Activated CD8-positive, alpha-beta memory T cell treated with anti-CD3 and anti-CD28 coated beads, Interleukin-2, amount 50 U/mL, for 1 hour (primary cell): ENCODE results near the gene KIAA1958.

ENCODE experiments used
- DNase-seq: peaks from one replicate; pipeline ENCODE4 v3.0.0-alpha.2; 2020; ENCODE audit errors: extremely low read depth

KIAA1958 gene

GRCh38 chr9:112486221-112487007 lies at the start of gene KIAA1958:
TSS of gene KIAA1958 (plus strand) at chr9:112486827. CDS start at chr9:112574081, 87,254 bp downstream.
- peak; percentile 32 for DNase-seq

- no peak for DNase-seq
Observed at GRCh38 chr9:112437406-112437805, 49.2 kb upstream of the KIAA1958 start.

GRCh38 chr9:112439171-112439570 lies 47.5 kb upstream of the KIAA1958 start:
- DNase-seq, result no peak

GRCh38 chr9:112439825-112440224 lies 46.8 kb upstream of the KIAA1958 start:
- no peak for DNase-seq

- no peak for DNase-seq
Observed at GRCh38 chr9:112443200-112443599, 43.4 kb upstream of the KIAA1958 start.

- DNase-seq, result no peak
Observed at GRCh38 chr9:112443636-112444035, 43.0 kb upstream of the KIAA1958 start.

- DNase-seq, result no peak
Observed at GRCh38 chr9:112445196-112445595, 41.4 kb upstream of the KIAA1958 start.

- DNase-seq, result no peak
Observed at GRCh38 chr9:112446080-112446479, 40.5 kb upstream of the KIAA1958 start.

GRCh38 chr9:112446526-112446925 lies 40.1 kb upstream of the KIAA1958 start:
- no peak for DNase-seq

- no peak for DNase-seq
Observed at GRCh38 chr9:112447283-112447761, 39.3 kb upstream of the KIAA1958 start.

- no peak for DNase-seq
Observed at GRCh38 chr9:112462855-112463254, 23.8 kb upstream of the KIAA1958 start.

- DNase-seq, result no peak
Observed at GRCh38 chr9:112465352-112465751, 21.3 kb upstream of the KIAA1958 start.

GRCh38 chr9:112472996-112473395 lies 13.6 kb upstream of the KIAA1958 start:
- DNase-seq, result no peak

GRCh38 chr9:112473986-112474385 lies 12.6 kb upstream of the KIAA1958 start:
- DNase-seq, result no peak

GRCh38 chr9:112475318-112475717 lies 11.3 kb upstream of the KIAA1958 start:
- no peak for DNase-seq

GRCh38 chr9:112477330-112477729 lies 9.3 kb upstream of the KIAA1958 start:
- no peak for DNase-seq

GRCh38 chr9:112479221-112479620 lies 7.4 kb upstream of the KIAA1958 start:
- no peak for DNase-seq

- no peak for DNase-seq
Observed at GRCh38 chr9:112484607-112485006, 2.0 kb upstream of the KIAA1958 start.

GRCh38 chr9:112485574-112485973 lies 1.1 kb upstream of the KIAA1958 start:
- DNase-seq, result no peak

- peak; percentile 40 for DNase-seq
Observed at GRCh38 chr9:112487008-112487798, 576 bp downstream of the KIAA1958 start.

GRCh38 chr9:112487799-112488340 lies 1.2 kb downstream of the KIAA1958 start:
- DNase-seq, result no peak

- no peak for DNase-seq
Observed at GRCh38 chr9:112489039-112489546, 2.5 kb downstream of the KIAA1958 start.
